HEK293 (cell line): ENCODE measurements around the gene OIP5.

Source experiments
- ATF2 ChIP-seq: fragments of 450-650 bp; formaldehyde crosslinking; IDR thresholded peaks from 2 replicates; pipeline ENCODE4 v1.5.1; 2016; ENCODE audit warnings: missing biosample characterization, missing genetic modification characterization, low read depth
- CTCF ChIP-seq: fragments of 450-650 bp; formaldehyde crosslinking; IDR thresholded peaks from 2 replicates; pipeline ENCODE4 v1.5.1; 2016; ENCODE audit warnings: missing biosample characterization, missing genetic modification characterization
- KLF16 ChIP-seq: fragments of 450-650 bp; formaldehyde crosslinking; IDR thresholded peaks from 2 replicates; pipeline ENCODE4 v1.5.1; 2017; ENCODE audit warnings: missing biosample characterization, missing genetic modification characterization
- PRDM1 ChIP-seq: fragments of 450-650 bp; formaldehyde crosslinking; IDR thresholded peaks from 2 replicates; pipeline ENCODE4; 2016; ENCODE audit warnings: missing biosample characterization, missing genetic modification characterization
- TCF7L2 ChIP-seq: IDR thresholded peaks from 2 replicates; pipeline ENCODE4 v1.6.1; 2011; ENCODE audit warnings: low read depth, mild to moderate bottlenecking, inconsistent platforms, low read length, moderate library complexity, borderline replicate concordance
- YY1 ChIP-seq: fragments of 450-650 bp; formaldehyde crosslinking; IDR thresholded peaks from 2 replicates; pipeline ENCODE4 v1.5.1; 2018; ENCODE audit warnings: missing biosample characterization, missing genetic modification characterization
- ZBTB26 ChIP-seq: fragments of 450-650 bp; formaldehyde crosslinking; optimal IDR thresholded peaks from 2 replicates; pipeline ENCODE3; 2016; ENCODE audit warnings: missing biosample characterization, mild to moderate bottlenecking, missing genetic modification characterization
- ZBTB44 ChIP-seq: fragments of 450-650 bp; IDR thresholded peaks from 2 replicates; pipeline ENCODE4 v1.5.1; 2018; ENCODE audit warnings: missing biosample characterization, mild to moderate bottlenecking, missing genetic modification characterization
- ZNF121 ChIP-seq: fragments of 450-650 bp; formaldehyde crosslinking; IDR thresholded peaks from 2 replicates; pipeline ENCODE4 v1.5.1; 2016; ENCODE audit warnings: missing biosample characterization, missing genetic modification characterization
- ZNF2 ChIP-seq: fragments of 450-650 bp; formaldehyde crosslinking; IDR thresholded peaks from 2 replicates; pipeline ENCODE4 v1.5.1; 2016; ENCODE audit warnings: missing biosample characterization, missing genetic modification characterization
- ZNF23 ChIP-seq: fragments of 450-650 bp; formaldehyde crosslinking; IDR thresholded peaks from 2 replicates; pipeline ENCODE4 v1.5.1; 2016; ENCODE audit warnings: missing biosample characterization, missing genetic modification characterization, borderline replicate concordance
- ZNF280D ChIP-seq: fragments of 450-650 bp; formaldehyde crosslinking; IDR thresholded peaks from 2 replicates; pipeline ENCODE4 v1.5.1; 2016; ENCODE audit warnings: missing biosample characterization, missing genetic modification characterization
- ZNF302 ChIP-seq: fragments of 450-650 bp; formaldehyde crosslinking; IDR thresholded peaks from 2 replicates; pipeline ENCODE4 v1.5.1; 2016; ENCODE audit warnings: missing biosample characterization, missing genetic modification characterization, low read depth
- ZNF521 ChIP-seq: fragments of 450-650 bp; formaldehyde crosslinking; IDR thresholded peaks from 2 replicates; pipeline ENCODE4 v1.5.1; 2017; ENCODE audit warnings: missing biosample characterization, mild to moderate bottlenecking, missing genetic modification characterization

GRCh38 chr15:41286665-41287333 is 45.6 kb downstream of the OIP5 start:
- TF ChIP-seq CTCF (no peak), ZNF121 (tag by site-specific recombination) (no peak), KLF16 (tag by site-specific recombination) (no peak), ZNF2 (tag by site-specific recombination) (no peak), YY1 (tag by site-specific recombination) (no peak), PRDM1 (tag by site-specific recombination) (no peak), ZNF23 (tag by site-specific recombination) (no peak), ZNF302 (tag by site-specific recombination) (no peak), TCF7L2 (no peak), ATF2 (tag by site-specific recombination) (no peak), ZBTB26 (tag by site-specific recombination) (no peak), ZNF280D (no peak), ZNF521 (tag by site-specific recombination) (no peak), ZBTB44 (tag by site-specific recombination) (no peak)
